WERI-Rb-1 (cell line): ENCODE results near the gene SSBP3.
"Not testable (repeated sequence)": the region's sequence is repeated elsewhere in the genome, so short reads cannot be mapped to it uniquely, and the experiment has no call there.

Experiments used
- DNase-seq: peaks from one replicate; pipeline ENCODE4 v3.0.0-alpha.2; 2020
- H3K27ac ChIP-seq: fragments of 250-450 bp; sonication (Bioruptor Pico); 2 replicates; pipeline ENCODE4 v1.5.1; 2020; ENCODE audit warnings: mild to moderate bottlenecking, moderate library complexity
- H3K27me3 ChIP-seq: fragments of 250-450 bp; sonication (Bioruptor Pico); 2 replicates; pipeline ENCODE4 v1.5.1; 2021; ENCODE audit warnings: mild to moderate bottlenecking, low read depth, moderate library complexity; ENCODE audit not compliant: insufficient read depth, severe bottlenecking
- H3K36me3 ChIP-seq: fragments of 250-450 bp; sonication (Bioruptor Pico); 2 replicates; pipeline ENCODE4 v1.5.1; 2020; ENCODE audit warnings: mild to moderate bottlenecking, moderate library complexity
- H3K4me3 ChIP-seq: 2 replicates; pipeline ENCODE4 v1.5.1; 2011; ENCODE audit warnings: low read depth, mild to moderate bottlenecking, control low read depth, low read length
- H3K9me3 ChIP-seq: fragments of 250-450 bp; sonication (Bioruptor Pico); 2 replicates; pipeline ENCODE4 v1.5.1; 2021; ENCODE audit warnings: mild to moderate bottlenecking, moderate library complexity; ENCODE audit not compliant: severe bottlenecking
- TF ChIP-seq, protein P1 (sequence below): IDR thresholded peaks from 2 replicates; pipeline ENCODE4 v1.5.1; 2011; ENCODE audit warnings: low read depth, mild to moderate bottlenecking, control low read depth, inconsistent platforms, low read length

SSBP3 gene

DNA sequence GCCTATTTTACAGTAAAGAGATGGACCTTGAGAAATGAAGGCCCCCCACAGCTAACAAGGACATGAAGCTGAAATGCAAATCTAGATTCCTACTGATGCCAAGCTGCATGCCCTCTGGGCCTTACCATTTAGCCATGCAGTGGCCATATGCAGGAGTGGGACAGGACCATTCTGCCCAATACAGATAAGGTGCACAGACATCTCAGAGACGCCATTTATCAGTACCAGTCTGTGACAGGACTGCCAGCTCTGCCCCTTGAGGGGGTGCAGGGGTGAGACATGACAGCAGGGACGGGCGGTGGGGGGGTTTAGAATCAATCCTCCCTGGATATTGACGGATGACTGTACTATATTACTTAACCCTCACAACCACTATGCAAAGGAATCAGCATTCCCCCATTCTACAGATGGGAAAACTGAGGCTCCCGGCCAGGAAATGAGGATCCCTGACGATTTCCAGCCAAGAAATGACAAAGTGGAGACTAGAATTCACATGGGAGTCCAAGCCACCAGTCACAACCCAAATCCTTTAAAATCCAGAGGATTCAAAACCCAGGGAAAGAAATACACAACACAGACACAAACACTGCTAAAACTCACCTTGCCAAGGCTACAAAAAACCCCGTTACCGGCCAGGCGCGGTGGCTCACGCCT is 10.8 kb downstream of the SSBP3 start:
- Histone ChIP-seq H3K36me3 (peaks cover 95% of the 10 kb centered on the region), H3K9me3 (no peaks in the 10 kb centered on the region), H3K27ac (no peak overlapping the region), H3K4me3 (no peak overlapping the region), H3K27me3 (no peaks in the 10 kb centered on the region)
- DNase-seq: no peak
- TF ChIP-seq, protein P1, sequence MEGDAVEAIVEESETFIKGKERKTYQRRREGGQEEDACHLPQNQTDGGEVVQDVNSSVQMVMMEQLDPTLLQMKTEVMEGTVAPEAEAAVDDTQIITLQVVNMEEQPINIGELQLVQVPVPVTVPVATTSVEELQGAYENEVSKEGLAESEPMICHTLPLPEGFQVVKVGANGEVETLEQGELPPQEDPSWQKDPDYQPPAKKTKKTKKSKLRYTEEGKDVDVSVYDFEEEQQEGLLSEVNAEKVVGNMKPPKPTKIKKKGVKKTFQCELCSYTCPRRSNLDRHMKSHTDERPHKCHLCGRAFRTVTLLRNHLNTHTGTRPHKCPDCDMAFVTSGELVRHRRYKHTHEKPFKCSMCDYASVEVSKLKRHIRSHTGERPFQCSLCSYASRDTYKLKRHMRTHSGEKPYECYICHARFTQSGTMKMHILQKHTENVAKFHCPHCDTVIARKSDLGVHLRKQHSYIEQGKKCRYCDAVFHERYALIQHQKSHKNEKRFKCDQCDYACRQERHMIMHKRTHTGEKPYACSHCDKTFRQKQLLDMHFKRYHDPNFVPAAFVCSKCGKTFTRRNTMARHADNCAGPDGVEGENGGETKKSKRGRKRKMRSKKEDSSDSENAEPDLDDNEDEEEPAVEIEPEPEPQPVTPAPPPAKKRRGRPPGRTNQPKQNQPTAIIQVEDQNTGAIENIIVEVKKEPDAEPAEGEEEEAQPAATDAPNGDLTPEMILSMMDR: no peak

DNA sequence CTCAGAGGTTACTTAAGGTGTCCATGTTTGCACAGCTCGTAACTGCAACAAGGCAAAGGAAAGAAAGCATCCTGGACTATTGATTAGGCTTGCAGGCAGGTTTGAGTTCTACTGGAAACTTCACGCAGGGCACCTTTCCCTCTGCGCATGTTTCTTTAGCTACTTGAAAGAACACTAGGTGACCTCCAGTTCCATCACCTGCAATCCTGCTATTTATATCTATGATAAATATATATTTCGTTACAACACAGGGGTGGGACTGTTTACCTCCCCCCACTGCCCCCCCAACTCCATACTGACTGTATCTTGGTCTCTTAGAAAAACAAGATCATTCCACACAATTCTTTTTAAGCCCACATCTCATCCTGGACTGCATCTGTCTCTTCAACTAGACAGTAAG is 12.1 kb downstream of the SSBP3 start:
- TF ChIP-seq, protein P1: no peak
- Histone ChIP-seq H3K9me3 (no peaks in the 10 kb centered on the region), H3K4me3 (no peak overlapping the region), H3K27me3 (no peaks in the 10 kb centered on the region), H3K27ac (no peak overlapping the region), H3K36me3 (peaks cover 95% of the 10 kb centered on the region)
- DNase-seq: no peak

DNA sequence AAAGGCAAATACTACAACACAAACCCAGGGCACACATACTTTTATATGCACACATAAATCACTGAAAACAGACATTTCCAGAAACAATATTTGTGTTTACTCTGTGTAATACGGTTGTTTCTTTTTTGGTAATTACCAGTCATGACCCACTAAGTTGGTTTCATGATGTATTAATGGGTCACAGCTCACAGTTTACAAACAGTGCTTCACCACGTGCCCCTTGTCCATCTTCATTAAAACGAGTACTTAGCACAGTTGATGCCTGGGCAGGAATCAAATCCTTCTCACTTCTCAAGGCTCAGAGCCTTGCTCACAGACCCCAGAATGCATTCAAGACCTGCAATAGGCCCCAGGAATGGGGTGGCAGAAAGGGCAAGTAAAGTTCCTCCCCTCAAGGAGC is 13.8 kb downstream of the SSBP3 start:
- no peaks in the 10 kb centered on the region for H3K9me3 ChIP-seq
- no peak overlapping the region for H3K27ac ChIP-seq
- no peak for DNase-seq
- peaks cover 95% of the 10 kb centered on the region for H3K36me3 ChIP-seq
- H3K27me3 ChIP-seq: no peaks in the 10 kb centered on the region
- TF ChIP-seq, protein P1: no peak
- H3K4me3 ChIP-seq: no peak overlapping the region

DNA sequence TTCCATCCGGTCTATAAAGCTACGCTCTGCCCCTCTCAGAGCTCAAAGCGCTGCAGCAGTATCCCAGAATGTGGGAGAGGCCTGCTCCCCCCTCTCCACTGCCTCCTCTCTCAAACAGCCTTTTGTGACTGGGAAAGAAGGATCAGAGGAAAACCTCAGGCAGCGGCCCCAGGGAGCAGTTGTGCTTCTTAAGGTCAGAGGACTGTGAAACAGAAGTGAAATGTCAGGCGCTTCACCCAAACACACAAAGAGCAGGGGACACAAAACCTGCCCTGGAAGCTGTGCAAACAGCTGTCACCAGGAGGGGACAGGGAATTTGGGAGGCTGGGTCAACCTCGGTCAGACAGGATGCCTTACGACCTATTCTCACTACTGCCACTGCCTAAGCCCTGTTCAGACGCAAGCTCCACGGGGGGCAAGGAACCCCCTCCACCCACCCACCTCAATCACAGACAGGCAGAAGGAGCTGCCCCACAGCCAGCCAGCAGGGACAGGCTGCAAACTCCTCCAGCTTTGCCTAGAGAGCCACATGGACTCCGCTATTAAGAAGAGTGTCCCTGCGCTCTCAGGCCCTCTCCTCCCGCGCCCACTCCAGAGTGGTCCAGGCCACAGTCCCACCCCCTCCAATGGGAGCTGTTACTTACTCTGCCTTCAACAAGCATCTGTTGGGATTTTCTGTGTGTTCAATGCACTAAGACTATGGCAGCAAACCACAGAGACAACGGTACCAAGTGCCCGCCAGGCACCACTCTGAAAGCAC is 14.6 kb downstream of the SSBP3 start:
- TF ChIP-seq, protein P1: no peak
- no peaks in the 10 kb centered on the region for H3K9me3 ChIP-seq
- no peak overlapping the region for H3K4me3 ChIP-seq
- no peak for DNase-seq
- H3K27ac ChIP-seq: no peak overlapping the region
- H3K27me3 ChIP-seq: no peaks in the 10 kb centered on the region
- peaks cover 96% of the 10 kb centered on the region for H3K36me3 ChIP-seq

DNA sequence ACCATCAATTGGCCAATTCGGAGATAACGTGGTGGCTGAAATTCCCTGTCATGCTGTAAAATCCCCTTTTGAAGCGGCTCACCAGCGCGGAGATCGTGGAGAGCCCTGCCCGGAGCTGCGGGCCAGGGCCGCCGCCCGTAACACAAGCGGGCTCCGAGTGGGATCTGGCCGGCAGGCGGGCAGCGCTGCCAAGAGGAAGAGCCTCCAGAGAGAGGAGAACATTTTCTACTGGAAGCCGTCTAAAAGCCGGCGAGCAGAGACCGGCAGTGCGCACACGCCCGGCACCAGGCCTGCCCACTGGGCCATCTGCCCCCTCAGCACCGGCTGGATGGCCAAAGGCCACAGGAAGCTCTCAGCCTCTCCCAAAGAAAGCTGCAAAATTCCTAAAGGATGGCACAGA is 15.5 kb downstream of the SSBP3 start:
- DNase-seq: no peak
- Histone ChIP-seq H3K27ac (no peak overlapping the region), H3K36me3 (peaks cover 97% of the 10 kb centered on the region), H3K4me3 (no peak overlapping the region), H3K9me3 (no peaks in the 10 kb centered on the region), H3K27me3 (no peaks in the 10 kb centered on the region)
- TF ChIP-seq, protein P1: no peak

DNA sequence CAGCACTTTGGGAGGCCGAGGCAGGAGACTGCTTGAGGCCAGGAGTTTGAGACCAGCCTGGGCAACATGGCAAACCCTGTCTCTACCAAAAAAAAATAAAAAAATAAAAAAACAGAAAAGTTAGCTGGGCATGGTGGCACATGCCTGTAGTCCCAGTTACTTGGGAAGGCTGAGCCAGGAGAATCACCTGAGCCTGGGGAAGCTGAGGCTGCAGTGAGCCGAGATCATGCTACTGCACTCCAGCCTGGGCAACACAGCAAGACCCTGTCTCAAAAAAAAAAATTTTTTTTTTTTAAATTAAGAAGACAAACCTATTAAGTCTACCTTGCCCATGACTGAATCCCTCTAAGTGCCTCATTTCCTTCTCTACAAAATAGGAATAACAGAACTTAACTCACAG is 16.6 kb downstream of the SSBP3 start:
- DNase-seq, H3K9me3 ChIP-seq: not testable (repeated sequence)
- peaks cover 98% of the 10 kb centered on the region for H3K36me3 ChIP-seq

More for the DNA sequence above, 16.6 kb downstream of the SSBP3 start:
- H3K27me3 ChIP-seq, H3K4me3 ChIP-seq, H3K27ac ChIP-seq: not testable (repeated sequence)
